Gastroesophageal sphincter (tissue), 4 donors: ENCODE data around the gene ARHGAP21. TPM values are rescaled to one million over a fixed set of nuclear protein-coding genes. Genes with fewer than 3 reads are reported as not detected.
A peak's percentile ranks its signal among the peaks of the same experiment; 100 is the strongest.

Source experiments
- ATAC-seq: fragments of 150-250 bp; one replicate; pipeline ENCODE4 v1.9.1; 2016; ENCODE audit warnings: mild to moderate bottlenecking, moderate library complexity
- H3K27ac ChIP-seq, 4 donors: fragments of 200-600 bp; sonication (generic) in 3 of 4; 1 replicate in 3 of 4; 2 replicates in 1 of 4; pipeline ENCODE4 v1.5.1; 2016 to 2019
- H3K27me3 ChIP-seq: fragments of 200-600 bp; sonication (generic); one replicate; pipeline ENCODE4 v1.5.1; 2019
- H3K36me3 ChIP-seq, 2 donors: fragments of 200-600 bp; sonication (generic); one replicate each; pipeline ENCODE4 v1.5.1; 2019; ENCODE audit warnings: control low read depth in 1 of 2
- H3K4me1 ChIP-seq, 3 donors: fragments of 200-600 bp; sonication (generic); 1 replicate in 2 of 3; 2 replicates in 1 of 3; pipeline ENCODE4 v1.5.1; 2016 to 2019; ENCODE audit warnings: control low read depth in 2 of 3
- H3K4me3 ChIP-seq, 2 donors: fragments of 200-600 bp; sonication (generic); one replicate each; pipeline ENCODE4 v1.5.1; 2019; ENCODE audit warnings: mild to moderate bottlenecking in 1 of 2, moderate library complexity in 1 of 2
- H3K9me3 ChIP-seq, 3 donors: fragments of 200-600 bp; sonication (generic); one replicate each; pipeline ENCODE4 v1.5.1; 2017 to 2019; ENCODE audit warnings: control low read depth in 2 of 3
- EP300 ChIP-seq: sonication (generic); formaldehyde crosslinking; IDR thresholded peaks from one replicate; pipeline ENCODE4 v1.6.1; 2017; ENCODE audit warnings: antibody characterized with exemption, mild to moderate bottlenecking
- POLR2A ChIP-seq, 2 donors: fragments of 450-650 bp; IDR thresholded peaks; one replicate each; pipeline ENCODE4 v1.6.1; 2017; ENCODE audit warnings: antibody characterized with exemption in 2 of 2, mild to moderate bottlenecking in 2 of 2, moderate library complexity in 1 of 2
- POLR2AphosphoS5 ChIP-seq: sonication (generic); formaldehyde crosslinking; IDR thresholded peaks from one replicate; pipeline ENCODE4 v1.6.1; 2017; ENCODE audit warnings: antibody characterized with exemption
- WGBS, 2 donors: methylation state at CpG; one replicate each; pipeline ENCODE4 v1.1.5; 2018; ENCODE audit warnings: low coverage in 1 of 2; 5-methylcytosine and 5-hydroxymethylcytosine counted together
- total RNA-seq, 4 donors: library from RNA; depleted of rRNA; stranded (reverse); fragments of >200 nt; gene quantifications; one replicate each; pipeline ENCODE4 v1.1.0, GENCODE V29; 2016
- TF ChIP-seq, protein P1 (sequence below), 4 experiments: fragments of 200-600 bp in 2 of 4; fragments of 450-650 bp in 2 of 4; sonication (generic) in 1 of 4; IDR thresholded peaks; one replicate each; pipeline ENCODE4 v1.5.1; 2017 to 2019; ENCODE audit warnings: antibody characterized with exemption in 4 of 4, mild to moderate bottlenecking in 2 of 4, moderate library complexity in 2 of 4

The ARHGAP21 gene
- total RNA-seq, 4 donors from 2014 or later, result 55.3 to 76.7 (median 66.4) TPM

DNA sequence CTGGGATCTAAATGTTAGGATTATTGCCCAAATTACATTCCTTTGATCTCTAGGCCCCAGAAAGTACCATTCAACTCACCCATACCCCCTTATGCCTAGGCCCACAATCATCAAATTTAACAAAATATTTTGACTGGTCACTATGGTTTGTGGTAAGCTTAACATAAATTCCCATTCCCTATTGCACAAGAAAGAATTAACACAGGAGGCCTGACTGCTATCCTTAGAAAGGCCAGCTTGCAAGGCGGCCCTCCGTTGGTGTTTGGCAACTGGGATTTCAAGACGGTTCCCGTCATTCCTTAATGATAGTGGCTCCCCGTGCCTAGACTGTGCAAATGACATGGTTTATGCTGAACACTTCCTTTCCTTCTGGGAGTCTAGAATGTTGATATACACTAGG lies 29.6 kb downstream of the ARHGAP21 start:
- Histone ChIP-seq H3K9me3 (no peaks in the 10 kb centered on the region), H3K4me3 (no peak overlapping the region), H3K27me3 (no peaks in the 10 kb centered on the region), H3K4me1 (peaks cover 0 to 34% (median 0%) of the 10 kb centered on the region in 3 donors), H3K36me3 (no peaks in the 10 kb centered on the region), H3K27ac (no peak overlapping the region)
- 80 to 92% methylated on average over 5 of the region's 5 CpGs for WGBS, 2 donors
- TF ChIP-seq POLR2A (IDR thresholded peaks at IDR 0.05), result no peak
- no peak for TF ChIP-seq POLR2AphosphoS5
- TF ChIP-seq, protein P1, sequence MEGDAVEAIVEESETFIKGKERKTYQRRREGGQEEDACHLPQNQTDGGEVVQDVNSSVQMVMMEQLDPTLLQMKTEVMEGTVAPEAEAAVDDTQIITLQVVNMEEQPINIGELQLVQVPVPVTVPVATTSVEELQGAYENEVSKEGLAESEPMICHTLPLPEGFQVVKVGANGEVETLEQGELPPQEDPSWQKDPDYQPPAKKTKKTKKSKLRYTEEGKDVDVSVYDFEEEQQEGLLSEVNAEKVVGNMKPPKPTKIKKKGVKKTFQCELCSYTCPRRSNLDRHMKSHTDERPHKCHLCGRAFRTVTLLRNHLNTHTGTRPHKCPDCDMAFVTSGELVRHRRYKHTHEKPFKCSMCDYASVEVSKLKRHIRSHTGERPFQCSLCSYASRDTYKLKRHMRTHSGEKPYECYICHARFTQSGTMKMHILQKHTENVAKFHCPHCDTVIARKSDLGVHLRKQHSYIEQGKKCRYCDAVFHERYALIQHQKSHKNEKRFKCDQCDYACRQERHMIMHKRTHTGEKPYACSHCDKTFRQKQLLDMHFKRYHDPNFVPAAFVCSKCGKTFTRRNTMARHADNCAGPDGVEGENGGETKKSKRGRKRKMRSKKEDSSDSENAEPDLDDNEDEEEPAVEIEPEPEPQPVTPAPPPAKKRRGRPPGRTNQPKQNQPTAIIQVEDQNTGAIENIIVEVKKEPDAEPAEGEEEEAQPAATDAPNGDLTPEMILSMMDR (IDR thresholded peaks at IDR 0.05), result no peak
- TF ChIP-seq EP300, result no peak
- ATAC-seq, result no peak

DNA sequence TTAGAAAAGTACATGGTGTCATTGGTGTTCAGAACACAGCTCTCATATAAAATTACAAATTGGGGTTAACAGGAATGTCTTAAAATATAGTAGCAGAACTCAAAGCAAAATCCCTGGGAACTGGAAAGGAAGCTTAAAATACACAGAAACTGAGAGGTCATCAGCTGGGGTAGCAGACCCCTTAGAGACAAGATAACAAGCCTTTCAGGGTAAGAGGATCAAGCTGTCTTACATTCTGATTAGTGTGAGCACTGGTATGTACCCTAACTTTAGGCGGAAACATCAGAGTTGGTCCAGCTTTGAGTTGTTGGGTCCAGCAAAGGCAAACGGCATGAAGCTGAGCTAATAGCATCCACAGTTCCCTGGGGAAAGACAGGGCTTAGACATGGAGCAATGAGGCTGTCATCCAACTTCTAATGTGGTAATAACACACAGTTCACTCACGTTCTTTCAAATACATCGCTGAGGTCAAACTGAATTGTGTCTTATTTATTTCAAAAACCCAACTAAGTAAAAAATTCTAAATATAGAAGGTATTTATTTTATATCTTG lies 32.6 kb downstream of the ARHGAP21 start:
- peaks cover 0 to 47% (median 0%) of the 10 kb centered on the region in 3 donors for H3K4me1 ChIP-seq
- no peak overlapping the region for H3K4me3 ChIP-seq
- H3K27ac ChIP-seq, result peak overlapping the region in 1 of 4 donors; percentile 37
- TF ChIP-seq POLR2A (IDR thresholded peaks at IDR 0.05) (no peak), EP300 (no peak), POLR2AphosphoS5 (no peak)
- TF ChIP-seq, protein P1 (IDR thresholded peaks at IDR 0.05), result no peak
- peak; percentile 90 for ATAC-seq
- no peaks in the 10 kb centered on the region for H3K36me3 ChIP-seq
- no peaks in the 10 kb centered on the region for H3K27me3 ChIP-seq
- H3K9me3 ChIP-seq, result no peaks in the 10 kb centered on the region
- WGBS, 2 donors, result 25 to 31% methylated on average over 4 of the region's 4 CpGs

DNA sequence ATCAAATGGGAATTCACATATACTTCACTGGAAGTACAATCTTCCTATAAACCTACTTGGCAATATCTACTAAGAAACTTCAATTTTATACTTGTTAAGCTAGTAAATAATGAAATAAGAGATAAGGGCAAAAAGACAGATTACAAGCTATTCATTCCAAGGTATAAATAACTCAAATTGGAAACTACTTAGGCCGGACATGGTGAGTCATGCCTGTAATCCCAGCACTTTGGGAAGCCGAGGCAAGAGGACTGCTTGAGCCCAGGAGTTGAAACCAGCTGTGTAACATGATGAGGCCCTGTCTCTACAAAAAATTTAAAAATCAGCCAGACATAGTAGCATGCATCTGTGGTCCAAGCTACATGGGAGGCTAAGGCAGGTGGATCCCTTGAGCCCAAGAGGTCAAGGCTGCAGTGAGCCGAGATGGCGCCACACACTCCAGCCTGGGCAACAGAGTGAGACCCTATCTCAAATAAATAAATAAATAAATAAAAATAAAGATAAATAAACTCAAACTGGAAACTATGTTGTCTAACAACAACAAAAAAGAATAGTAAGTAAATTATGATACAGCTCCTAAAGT lies 37.6 kb downstream of the ARHGAP21 start:
- H3K36me3 ChIP-seq, result no peaks in the 10 kb centered on the region
- no peaks in the 10 kb centered on the region for H3K27me3 ChIP-seq
- no peak overlapping the region for H3K27ac ChIP-seq
- H3K9me3 ChIP-seq, result no peaks in the 10 kb centered on the region
- H3K4me3 ChIP-seq, result no peak overlapping the region
- no peak for TF ChIP-seq POLR2A (IDR thresholded peaks at IDR 0.05)
- TF ChIP-seq EP300, result no peak
- peaks cover 0 to 41% (median 3%) of the 10 kb centered on the region in 3 donors for H3K4me1 ChIP-seq
- 43 to 57% methylated on average over 4 of the region's 4 CpGs for WGBS, 2 donors
- no peak for ATAC-seq

DNA sequence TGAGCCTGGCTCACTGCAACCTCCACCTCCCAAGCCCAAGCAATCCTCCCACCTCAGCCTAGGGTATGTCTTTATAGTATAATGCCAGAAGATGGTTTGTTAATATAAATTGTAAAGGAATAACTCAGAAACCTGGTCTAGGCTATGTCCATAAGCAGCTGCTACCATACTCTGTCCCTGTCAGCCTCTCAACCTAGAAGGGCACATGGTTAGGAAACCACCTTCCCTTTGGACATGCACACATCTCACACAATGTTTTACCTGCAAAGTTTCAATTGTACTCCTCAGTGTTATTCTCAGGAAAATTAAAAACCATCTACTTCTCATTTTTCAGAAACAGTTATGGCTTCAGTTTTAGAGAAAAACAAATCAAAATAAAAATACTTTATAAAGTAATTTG lies 40.1 kb downstream of the ARHGAP21 start:
- no peak for TF ChIP-seq EP300
- no peak for TF ChIP-seq POLR2AphosphoS5
- no peak for TF ChIP-seq POLR2A (IDR thresholded peaks at IDR 0.05)
- TF ChIP-seq, protein P1 (IDR thresholded peaks at IDR 0.05), result no peak
- H3K4me3 ChIP-seq, result no peak overlapping the region
- no peaks in the 10 kb centered on the region for H3K36me3 ChIP-seq
- no peak for ATAC-seq
- H3K4me1 ChIP-seq, result peaks cover 0 to 33% (median 9%) of the 10 kb centered on the region in 3 donors
- no peak overlapping the region for H3K27ac ChIP-seq
- H3K9me3 ChIP-seq, result no peaks in the 10 kb centered on the region
- no peaks in the 10 kb centered on the region for H3K27me3 ChIP-seq

DNA sequence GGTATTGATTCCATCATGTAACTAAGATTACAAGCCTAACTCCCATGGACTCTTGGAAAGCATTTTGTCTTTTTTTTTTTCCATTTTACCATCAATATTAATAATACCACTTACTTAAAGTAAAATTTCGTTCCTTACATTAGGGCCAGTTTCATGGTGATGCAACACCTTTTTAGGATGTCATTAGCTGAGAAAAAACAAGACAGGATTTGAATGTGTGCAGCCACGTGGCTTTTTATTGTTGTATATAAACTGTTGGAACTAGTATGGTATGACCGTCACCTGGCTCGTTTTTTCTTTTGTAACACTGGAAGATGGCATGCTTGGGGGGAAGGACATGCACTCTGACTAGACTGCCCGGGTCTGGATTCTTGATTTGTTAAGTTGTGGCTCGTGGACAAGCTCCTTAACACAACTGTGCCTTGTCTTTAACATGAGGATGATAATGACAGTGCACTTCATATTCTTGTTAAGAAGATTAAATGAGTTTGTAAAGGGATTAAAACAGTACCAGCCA lies 42.1 kb downstream of the ARHGAP21 start:
- no peaks in the 10 kb centered on the region for H3K36me3 ChIP-seq
- ATAC-seq, result no peak
- no peaks in the 10 kb centered on the region for H3K27me3 ChIP-seq
- no peak overlapping the region for H3K4me3 ChIP-seq
- peaks cover 0 to 25% (median 9%) of the 10 kb centered on the region in 3 donors for H3K4me1 ChIP-seq
- no peaks in the 10 kb centered on the region for H3K9me3 ChIP-seq
- no peak for TF ChIP-seq POLR2AphosphoS5
- no peak overlapping the region for H3K27ac ChIP-seq
- WGBS, 2 donors, result 48 to 53% methylated on average over 4 to 6 of the region's 6 CpGs
